Fibroblast of the aortic adventitia (primary cell): ENCODE measurements around the gene WNT5A. TPM values are rescaled to one million over a fixed set of nuclear protein-coding genes. Genes with fewer than 3 reads are reported as not detected.

Source experiments
- DNase-seq: peaks from one replicate; pipeline ENCODE4 v3.0.0-alpha.2; 2010; ENCODE audit warnings: low read depth
- H3K4me3 ChIP-seq: 2 replicates; pipeline ENCODE4 v1.5.1; 2011; ENCODE audit warnings: low read depth, mild to moderate bottlenecking, control low read depth, low read length, moderate library complexity
- total RNA-seq: library from RNA; depleted of rRNA; stranded (reverse); fragments of >200 nt; gene quantifications from 2 replicates; pipeline ENCODE4 v1.2.3, GENCODE V29; 2012; ENCODE audit warnings: low replicate concordance
- TF ChIP-seq, protein P1 (sequence below): IDR thresholded peaks from 2 replicates; pipeline ENCODE4 v1.5.1; 2011; ENCODE audit warnings: mild to moderate bottlenecking, low read length, control low read depth, inconsistent platforms; ENCODE audit not compliant: insufficient read depth

Gene WNT5A
- total RNA-seq, 1 donor, result 42.4 TPM

DNA sequence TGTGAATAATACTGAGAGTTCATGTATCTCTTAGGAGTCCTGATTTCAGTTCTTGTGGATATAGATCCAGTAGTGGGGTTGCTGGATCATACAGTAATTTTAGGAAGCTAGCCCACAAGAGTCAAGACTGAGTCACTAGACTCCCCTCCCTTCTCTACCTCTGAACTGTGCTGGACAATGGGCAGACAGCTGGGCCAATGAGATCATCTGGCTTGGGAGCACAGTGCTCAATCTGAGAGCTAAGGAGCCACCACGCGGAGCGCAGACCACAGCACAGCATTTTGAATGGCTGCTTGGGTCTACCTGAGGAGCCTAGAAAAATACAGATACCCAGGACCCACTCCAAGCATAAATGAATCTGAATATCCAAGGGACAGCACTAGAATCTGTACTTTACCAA, 32.5 kb downstream of the WNT5A start:
- TF ChIP-seq, protein P1, sequence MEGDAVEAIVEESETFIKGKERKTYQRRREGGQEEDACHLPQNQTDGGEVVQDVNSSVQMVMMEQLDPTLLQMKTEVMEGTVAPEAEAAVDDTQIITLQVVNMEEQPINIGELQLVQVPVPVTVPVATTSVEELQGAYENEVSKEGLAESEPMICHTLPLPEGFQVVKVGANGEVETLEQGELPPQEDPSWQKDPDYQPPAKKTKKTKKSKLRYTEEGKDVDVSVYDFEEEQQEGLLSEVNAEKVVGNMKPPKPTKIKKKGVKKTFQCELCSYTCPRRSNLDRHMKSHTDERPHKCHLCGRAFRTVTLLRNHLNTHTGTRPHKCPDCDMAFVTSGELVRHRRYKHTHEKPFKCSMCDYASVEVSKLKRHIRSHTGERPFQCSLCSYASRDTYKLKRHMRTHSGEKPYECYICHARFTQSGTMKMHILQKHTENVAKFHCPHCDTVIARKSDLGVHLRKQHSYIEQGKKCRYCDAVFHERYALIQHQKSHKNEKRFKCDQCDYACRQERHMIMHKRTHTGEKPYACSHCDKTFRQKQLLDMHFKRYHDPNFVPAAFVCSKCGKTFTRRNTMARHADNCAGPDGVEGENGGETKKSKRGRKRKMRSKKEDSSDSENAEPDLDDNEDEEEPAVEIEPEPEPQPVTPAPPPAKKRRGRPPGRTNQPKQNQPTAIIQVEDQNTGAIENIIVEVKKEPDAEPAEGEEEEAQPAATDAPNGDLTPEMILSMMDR, result no peak
- no peak overlapping the region for H3K4me3 ChIP-seq
- peak; percentile 37 for DNase-seq

DNA sequence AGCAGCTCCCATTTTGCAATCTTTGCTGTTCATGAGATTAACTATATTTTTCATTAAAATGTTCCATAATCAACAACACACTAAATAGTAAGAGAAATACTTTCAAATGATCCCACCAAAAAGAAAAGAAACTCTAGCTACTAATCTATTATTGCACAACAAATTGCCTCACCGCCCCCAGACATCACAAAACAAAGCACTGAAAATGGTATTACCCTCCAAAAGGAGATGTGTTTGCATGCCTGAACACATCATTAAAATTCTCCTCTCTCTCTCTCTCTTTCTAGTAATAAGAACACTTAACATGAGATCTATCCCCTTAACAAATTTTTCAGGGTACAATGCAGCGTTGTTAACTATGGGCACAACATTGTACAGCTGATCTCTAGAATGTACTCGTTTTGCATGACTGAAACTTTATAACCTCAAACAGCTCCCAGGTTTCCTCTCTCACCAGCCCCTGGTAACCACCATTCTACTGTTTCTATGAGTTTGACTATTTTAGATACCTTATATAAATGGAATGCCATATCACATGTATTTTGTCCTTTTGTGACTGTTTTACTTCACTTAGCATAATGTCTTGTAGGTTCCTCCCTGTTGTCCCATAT, 33.1 kb downstream of the WNT5A start:
- TF ChIP-seq, protein P1, result no peak
- no peak overlapping the region for H3K4me3 ChIP-seq

DNA sequence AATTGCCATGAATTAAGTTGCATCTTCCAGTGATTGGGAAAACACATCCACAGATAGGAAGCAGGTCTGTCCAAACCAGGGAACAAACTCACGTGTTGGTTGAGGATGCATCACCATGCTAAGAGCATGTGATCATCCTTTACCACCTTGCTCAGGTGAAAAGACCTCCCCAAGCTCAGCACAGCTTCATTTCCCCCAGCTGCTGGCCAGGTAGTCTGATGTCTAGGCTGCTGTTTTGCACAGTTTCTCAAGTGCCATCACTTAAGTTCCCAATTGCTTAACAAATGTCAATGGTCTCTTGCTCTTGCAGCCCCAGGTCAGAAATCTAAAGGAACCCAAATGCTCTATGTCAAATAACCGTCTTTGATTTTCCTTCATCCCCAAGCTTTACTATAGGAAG, 34.2 kb downstream of the WNT5A start:
- H3K4me3 ChIP-seq, result no peak overlapping the region
- no peak for DNase-seq
- TF ChIP-seq, protein P1, result no peak

More for the DNA sequence above, 33.1 kb downstream of the WNT5A start:
- DNase-seq, result peak; percentile 20

DNA sequence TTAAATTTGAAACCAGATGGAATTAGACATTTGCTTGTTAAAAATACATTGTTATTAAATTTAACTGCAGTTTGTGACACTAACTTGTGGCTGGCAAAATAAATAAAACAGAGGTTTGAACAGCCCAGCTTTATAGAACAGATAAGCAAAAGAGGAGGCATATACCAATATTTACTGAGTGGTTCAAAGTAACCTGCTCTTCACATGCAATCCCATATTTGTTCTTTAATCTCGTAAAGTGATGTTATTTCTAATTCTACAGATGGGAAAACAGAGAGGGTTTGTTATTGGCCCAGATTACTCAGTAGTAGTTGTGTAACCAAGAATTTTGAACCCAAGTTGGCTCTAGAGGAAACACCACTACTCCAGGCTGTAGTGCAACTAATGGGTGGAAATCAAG, 37.6 kb downstream of the WNT5A start:
- no peak for DNase-seq
- TF ChIP-seq, protein P1, result no peak
- H3K4me3 ChIP-seq, result no peak overlapping the region

DNA sequence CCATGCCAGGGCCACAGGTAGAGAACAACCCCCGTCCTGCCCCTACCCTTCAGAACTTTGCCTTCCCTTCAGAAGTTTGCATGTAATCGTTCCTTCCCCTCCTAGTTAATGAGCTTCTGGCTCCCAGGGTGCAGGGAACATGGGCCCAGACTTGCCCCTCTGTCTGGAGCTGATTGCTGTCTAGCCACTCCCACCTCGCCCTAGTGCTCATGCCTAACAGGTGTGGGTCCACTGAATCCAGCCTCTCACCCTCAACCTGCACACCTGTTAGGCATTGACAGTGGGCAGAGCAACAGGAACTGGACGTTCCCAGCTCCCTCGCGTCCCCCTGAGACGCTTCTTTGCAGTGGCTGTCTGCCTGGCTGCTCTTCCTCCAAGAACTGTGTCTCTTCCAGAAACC, 40.3 kb downstream of the WNT5A start:
- DNase-seq, result no peak
- TF ChIP-seq, protein P1, result no peak
- no peak overlapping the region for H3K4me3 ChIP-seq

DNA sequence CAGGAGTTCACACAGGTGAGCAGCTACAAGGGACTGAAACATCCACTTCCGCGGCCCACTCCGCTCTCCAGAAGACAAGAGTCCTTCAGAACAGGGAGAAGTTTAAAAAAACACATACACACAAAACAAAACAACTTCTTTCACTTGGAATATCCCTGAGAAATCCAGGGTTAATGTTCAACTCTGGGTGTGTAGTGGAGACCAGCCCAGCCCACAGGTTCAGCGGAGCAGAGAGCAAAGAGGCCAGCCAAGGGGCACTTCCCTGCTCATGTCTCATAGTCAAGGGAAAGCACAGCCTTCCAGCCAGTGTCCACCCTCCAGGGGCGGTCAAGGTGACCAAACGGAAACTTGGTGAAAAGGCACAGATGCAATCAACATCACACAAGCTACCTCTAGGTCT, 41.6 kb downstream of the WNT5A start:
- DNase-seq, result no peak
- TF ChIP-seq, protein P1, result no peak
- no peak overlapping the region for H3K4me3 ChIP-seq

DNA sequence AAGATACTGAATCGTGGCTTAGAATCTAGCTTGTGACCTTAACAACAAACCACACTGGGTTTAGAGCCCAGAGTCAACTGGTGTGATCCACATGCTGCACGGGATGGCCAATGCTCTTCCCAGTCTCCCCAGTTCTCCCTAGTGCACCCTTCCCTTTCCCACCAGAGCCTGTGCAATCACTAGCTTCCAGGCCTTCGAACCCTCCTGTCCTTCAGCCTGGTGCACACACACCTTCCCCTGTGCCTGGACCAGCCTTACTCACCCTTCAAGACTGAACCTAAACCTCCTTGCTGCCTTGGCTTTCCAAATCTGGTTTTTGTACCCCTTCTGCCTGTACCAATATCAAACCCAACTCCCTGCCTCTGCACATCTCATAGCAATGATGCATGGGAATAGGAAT, 43.8 kb downstream of the WNT5A start:
- no peak for DNase-seq
- no peak overlapping the region for H3K4me3 ChIP-seq
- TF ChIP-seq, protein P1, result no peak
